ENCODE data around the gene TSPOAP1.

TSPOAP1 gene

DNA sequence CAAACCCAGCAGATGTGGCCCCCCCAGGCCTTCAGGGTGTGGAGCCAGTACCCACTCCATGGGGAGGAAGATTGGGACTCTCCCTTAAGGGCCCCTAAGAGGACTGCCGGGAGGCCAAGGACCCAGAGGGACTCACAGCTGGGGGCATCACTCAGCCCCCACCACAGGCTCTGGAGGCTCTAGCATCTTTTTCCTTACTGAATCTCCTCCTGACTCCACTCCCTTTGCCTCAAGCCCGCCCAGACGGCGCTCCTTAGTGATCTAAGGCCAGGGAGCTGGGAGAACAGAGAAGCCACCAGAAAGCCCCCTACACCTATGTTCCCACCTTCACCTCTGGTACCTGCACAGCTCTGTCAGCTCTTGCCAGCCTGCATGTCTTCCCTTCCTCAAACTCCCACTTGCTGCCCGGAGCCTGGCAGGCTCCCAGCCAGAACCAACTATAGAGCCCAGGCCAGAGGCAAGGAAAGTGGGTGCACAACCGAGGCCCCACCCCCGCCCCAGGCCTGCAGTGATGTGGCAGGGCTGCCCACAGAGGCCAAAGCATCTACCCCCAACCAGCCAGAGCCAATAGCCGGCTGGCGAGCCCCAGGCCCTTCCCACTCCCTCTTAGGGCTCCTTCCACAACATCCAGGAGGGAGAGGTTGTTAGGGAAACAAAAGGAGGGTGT is 25.5 kb downstream of the TSPOAP1 start:
- DNase-seq (ENCODE audit: low spot score), result no peak

DNA sequence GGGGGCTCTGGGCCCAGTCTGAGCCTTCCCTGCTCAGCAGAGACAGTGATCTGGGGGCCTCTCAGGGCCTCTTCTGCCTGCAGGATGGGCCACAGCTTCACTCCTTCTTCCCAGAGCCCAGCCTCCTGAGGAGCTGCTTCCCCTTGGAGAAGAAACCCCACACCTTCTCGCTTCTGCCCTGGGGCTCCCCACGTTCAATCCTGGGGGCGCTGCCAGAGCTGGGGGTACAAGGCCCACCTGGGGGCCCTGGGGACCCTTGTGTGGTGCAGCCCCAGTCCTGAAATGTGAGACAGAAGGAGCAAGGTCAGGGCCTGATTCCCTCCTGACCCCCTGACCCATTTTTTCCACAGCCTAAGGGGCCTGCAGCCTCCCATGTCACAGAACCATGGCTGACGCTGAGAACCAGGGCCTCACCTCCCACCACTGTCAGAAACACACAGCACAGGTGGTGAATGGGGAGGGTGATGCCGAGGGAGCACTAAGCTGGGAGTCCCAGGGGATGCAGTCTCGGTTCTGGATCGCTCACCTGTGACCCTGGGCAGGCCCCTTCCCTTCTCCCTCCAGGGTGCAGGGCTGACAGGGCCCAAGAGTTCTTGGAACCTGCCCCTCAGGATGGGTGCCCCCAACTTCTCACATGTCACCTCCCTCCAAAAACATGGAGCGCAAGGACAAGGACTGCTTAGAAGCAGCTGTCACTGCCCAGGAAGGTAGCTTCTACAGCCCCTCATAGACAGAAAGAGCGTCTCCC is 26.2 kb downstream of the TSPOAP1 start:
- no peak for DNase-seq (ENCODE audit: low spot score)

DNA sequence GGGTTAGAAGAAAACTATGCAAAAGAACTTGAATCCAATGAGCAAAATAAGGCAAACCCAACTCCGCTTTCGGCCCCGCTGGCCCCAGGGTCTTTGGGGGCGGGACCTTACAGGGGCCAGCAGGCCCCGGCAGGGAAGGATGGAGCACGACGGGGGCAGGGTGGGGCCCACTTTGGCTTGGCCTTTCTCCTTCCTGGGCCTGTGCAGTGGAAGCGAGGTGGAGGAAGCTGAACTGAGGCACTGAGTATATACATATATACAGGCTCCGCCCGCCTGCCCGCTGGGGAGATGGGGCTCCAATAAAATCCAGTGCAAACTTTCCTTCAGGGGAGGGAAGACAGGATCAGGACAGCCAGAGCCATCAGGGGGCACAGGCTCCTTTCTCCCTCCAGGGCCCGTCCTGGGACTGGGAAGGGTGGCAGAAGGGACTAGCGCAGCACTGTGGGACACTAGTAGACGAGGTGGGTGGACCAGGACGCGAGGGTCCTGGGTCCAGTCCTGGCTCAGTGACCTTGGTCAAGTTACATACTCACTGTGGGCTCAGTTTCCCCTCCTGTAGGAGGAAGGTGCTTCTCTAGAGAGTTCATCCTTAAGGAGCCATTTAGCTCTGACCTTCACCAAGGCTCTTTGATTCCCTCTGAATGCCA is 27.0 kb downstream of the TSPOAP1 start:
- no peak for DNase-seq (ENCODE audit: low spot score)

GRCh38 chr17:58300336-58300735 is 28.3 kb downstream of the TSPOAP1 start:
- no peak for DNase-seq (ENCODE audit: low spot score)

- DNase-seq (ENCODE audit: low spot score), result no peak
Observed at GRCh38 chr17:58294034-58294433, 34.6 kb downstream of the TSPOAP1 start.

DNA sequence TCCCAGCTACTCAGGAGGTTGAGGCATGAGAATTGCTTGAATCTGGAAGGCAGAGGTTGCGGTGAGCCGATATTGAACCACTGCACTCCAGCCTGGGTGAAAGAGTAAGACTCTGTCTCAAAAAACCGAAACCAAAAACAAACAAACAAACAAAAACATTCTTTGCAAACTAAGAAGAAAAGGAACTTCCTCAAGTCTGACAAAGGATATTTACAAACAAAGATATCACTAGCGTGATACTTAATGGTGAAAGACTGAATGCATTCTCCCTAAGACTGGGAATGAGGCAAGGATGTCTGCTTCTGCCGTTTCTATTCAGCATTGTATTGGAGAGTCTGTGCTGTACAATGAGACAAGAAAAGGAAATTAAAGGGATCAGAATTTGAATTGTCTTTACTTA is 37.3 kb downstream of the TSPOAP1 start:
- no peak for DNase-seq (ENCODE audit: low spot score)

GRCh38 chr17:58289869-58290268 is 38.7 kb downstream of the TSPOAP1 start:
- no peak for DNase-seq (ENCODE audit: low spot score)

- no peak for DNase-seq (ENCODE audit: low spot score)
Observed at GRCh38 chr17:58285422-58285810, 43.2 kb downstream of the TSPOAP1 start.

DNA sequence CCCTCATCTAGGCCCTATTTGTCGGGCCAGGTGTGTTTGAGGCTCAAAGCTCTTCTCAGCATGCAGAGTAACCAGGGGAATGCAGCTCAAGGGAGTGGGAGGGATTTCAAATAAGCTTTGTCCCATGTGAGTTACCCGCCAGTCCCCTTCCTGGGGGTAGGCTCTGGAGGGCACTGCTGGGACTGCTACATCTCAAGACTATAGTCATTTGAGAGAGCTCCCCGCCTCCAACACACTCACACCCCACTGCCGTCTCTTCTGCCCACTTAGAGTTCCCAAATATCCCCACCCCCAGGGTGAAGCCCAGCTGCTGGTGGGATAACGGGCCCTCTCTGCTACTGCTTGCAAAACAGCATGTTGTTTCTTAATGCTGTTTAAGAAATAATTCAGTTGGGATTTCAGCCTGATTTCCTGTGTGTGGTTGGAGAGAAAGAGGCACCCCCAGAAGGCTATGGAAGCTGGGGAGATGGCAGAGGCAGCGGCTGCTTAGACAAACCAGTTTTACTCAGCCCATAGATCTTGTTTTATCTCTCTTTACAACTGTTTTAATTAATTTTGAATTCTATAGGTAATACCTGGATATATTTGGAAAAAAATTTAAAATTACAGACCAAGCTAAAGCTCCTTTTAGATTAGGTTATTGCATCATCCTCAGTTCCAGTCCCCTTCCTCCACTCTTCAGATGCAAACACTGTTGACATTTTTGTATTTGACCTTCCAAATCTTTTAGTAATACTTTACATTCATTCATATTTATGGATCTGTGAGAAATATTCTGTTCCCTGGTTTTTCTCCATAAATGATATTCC is 43.8 kb downstream of the TSPOAP1 start:
- DNase-seq (ENCODE audit: low spot score), result no peak

DNA sequence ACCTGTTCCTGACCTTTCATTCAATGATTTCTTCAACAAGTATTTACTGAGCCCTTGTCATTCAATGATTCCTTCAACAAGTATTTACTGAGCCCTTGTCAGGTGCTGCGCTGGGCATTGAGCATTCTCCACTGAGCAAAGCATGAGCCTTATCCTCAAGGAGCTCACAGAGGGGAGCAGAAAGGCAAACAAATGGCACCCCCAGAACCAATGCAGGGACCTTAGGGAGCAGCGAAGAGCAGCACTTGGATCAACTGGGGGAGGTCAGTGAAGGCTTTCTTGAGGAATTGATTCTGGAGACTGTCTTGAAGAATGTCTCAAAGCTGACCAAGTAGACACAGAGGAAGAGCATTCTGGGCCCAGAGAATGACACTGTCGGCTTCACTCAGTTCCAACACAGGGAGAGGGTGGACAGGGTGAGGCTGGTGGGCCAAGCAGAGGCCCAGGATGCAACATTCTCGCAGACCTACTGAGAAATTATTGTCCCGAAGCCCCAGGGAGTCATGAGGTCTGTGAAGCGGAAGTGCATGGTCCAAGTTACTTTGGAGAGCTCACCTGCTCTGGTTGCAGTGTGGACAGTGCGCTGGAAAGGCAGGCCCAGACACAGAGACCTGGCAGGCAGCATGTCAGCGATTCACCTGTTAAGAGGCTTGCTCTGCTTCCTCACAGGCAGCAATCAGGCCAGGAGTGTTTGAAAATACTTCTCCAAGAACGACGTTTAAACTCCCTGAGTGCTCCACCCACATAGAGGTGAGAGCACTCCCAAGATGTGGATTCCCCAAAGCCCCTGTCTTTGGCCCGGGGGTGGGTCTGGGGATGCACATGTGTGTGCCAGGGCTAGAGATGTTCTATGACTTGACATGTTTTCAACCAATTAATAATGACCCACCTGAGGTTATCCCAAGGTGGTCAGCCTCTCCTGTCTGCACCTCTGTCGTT is 44.7 kb downstream of the TSPOAP1 start:
- DNase-seq (ENCODE audit: low spot score), result peak; percentile 3

GRCh38 chr17:58282442-58282841 is 46.2 kb downstream of the TSPOAP1 start:
- no peak for DNase-seq (ENCODE audit: low spot score)

DNA sequence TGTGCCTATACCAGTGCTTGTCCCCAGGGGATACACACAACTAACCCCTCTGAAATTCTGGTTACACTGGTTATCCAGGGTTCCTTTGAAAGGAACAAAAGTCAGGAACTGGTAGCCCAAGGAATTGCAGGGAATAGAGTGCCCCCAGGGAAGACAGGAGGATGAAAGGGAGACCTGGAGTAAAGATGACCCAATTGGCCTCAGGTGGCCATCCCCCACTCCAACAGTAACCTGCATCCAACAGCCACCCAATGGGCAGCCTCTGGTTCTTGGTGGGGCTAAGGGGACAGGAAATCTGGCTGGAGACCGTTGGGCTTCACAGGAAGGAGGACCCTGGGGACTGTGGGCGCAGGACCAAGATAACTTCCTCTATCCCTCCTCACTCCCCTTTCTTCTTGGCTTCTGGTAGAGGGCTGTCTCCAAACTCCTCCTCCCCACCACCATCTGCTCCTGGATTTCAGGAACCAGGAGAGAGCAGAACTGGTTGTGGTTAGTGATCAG is 47.0 kb downstream of the TSPOAP1 start:
- DNase-seq (ENCODE audit: low spot score), result peak; percentile 4

DNA sequence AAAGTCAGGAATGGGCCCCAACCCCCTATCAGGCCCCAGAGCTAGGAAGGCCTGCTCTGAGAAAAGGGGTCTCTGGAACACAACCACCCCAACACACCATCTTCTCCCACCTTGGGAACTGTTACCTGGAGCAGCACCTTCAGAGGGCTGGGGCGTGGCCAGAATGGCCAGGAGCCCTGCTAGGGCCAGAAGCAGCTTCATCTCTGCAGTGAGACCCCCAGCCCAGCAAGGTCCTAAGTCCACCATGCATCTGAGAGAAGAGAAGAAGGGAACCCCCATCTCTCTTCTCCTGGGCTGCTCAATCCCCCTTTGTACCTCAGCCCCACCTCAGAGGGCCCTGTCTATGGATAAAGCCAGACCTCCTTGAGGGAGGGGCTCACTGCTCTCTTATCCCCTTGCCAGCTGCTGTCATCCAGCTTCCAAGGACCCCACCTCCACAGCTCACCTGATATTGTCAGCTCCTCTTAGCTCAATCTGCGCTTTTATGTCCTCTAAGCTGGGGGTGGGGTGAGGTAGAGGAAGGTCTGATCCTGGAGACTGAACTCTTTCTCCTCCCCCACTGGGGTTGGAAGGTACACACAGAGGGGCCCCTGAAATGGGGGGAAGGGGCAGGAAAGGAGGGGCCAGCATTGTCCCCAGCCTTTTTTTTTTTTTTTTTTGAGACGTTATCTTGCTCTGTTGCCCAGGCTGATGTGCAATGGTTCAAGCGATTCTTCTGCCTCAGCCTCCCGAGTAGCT is 47.9 kb downstream of the TSPOAP1 start, which contains the start of gene MPO:
Gene MPO (minus strand): TSS at position 456 of the 738 bp plus-strand sequence. CDS start 177 bp downstream, at position 279.
- peak; percentile 6 for DNase-seq (ENCODE audit: low spot score)

DNA sequence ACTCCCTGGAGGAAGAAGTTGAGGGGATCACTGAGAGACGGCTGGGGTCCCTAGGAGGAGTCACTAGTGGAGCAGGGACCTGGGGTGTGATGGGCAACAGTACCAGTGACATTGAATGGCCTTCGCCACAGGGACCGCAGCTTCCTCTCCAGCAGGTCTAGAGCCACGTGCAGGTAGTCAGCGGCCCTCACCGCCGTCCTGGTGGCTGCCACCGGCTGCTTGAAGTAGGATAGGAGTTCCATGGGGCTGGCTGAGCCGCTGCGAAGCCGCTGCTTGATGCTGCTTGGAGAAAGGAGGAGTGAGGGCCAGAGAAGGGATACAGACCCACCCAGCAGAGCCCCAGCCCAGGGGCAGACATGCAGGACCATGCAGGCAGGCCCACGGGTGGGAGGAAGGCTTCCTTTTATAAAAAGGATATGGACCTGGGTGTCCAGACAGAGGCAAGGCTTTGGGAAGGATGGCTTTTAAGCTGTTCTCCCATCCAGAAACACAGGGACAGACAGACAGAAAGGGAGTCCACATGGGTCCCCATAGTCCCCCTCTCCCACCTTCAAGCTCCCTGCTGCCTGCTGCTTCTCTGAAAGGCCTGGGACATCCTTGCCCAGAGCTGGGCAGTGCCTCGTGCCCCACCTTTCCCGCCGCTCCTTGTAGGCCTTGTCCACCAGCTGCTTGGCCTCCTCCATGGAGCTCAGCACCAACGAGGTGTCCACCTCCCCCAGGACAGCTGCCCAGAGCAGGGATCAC is 48.7 kb downstream of the TSPOAP1 start:
- peak; percentile 8 for DNase-seq (ENCODE audit: low spot score)

GRCh38 chr17:58279016-58279711 is 49.4 kb downstream of the TSPOAP1 start:
- DNase-seq (ENCODE audit: low spot score), result peak; percentile 51

GRCh38 chr17:58278661-58279015 is 50.0 kb downstream of the TSPOAP1 start:
- DNase-seq (ENCODE audit: low spot score), result peak; percentile 55

DNA sequence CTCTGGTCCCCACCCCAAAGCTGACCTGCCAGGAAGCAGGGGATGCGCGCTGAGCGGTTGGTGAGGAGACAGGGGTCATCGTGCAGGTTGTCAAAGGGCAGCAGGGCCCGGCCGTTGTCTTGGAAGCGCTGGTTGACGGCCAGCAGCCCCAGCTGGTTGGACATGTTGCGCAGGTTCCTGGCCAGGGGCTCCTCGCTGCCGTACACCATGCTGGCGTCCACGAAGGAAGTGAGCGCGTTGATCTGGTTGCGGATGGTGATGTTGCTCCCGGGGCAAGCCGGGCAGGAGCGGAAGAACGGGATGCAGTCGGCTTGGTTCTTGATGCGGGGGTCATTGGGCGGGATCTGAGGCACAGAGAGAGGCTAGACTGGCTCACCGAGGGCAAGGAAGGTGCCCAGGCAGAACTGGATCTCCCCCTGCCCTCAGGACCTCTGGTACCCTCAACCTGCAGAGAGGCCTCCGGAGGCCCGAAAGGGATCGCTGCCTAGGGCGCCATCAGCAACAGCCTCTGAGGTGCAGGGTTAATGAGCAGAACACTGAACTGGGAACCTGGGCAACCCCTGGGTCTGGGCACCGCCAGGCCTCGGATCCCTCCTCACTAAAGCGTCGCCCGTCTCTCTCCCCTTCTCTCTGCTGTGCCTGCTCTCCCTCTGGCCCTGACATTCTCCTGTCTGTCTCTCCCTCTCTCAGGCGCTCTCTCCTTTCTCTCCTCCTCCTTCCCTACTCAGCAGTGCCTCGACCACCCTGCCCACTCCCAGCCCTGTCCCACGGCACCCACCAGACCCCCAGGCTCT is 50.6 kb downstream of the TSPOAP1 start:
- peak; percentile 9 for DNase-seq (ENCODE audit: low spot score)

All from AG08396 (cell line).